ENCODE data around the gene ADGRG6. TPM values are rescaled to one million over a fixed set of nuclear protein-coding genes. Genes with fewer than 3 reads are reported as not detected.

Gene ADGRG6
- total and polyA plus RNA-seq, 2 donors (not counting 1 experiment from before 2014, with no cell fraction given), result 0.03 TPM; not detected in 1

DNA sequence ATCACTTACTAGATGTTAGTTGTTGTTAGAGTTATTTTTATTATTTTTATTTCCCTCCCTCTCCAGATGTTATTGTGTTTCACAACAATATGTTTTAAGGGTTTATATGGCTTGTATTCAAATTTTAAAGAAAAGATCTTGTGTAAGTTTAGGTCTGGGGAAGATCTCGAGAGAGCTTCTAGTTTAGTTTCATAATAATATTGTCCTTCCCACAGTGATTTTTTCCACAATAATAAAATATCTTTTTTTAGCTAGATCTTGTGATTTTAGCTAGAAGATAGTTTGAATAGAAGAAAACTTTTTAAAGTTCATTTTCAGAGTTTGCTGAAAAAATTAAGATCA lies 55.0 kb downstream of the ADGRG6 start:
- Mint-ChIP-seq H3K9me3 (ENCODE audit: insufficient read depth) (no peaks in the 10 kb centered on the region), H3K4me3 (no peak overlapping the region), H3K4me1 (peaks cover 2% of the 10 kb centered on the region), H3K27ac (no peak overlapping the region), H3K27me3 (peaks cover 4% of the 10 kb centered on the region)
- no peak overlapping the region for H2AFZ ChIP-seq (ENCODE audit: insufficient read depth, low read depth, low read length, poor library complexity, severe bottlenecking)
- DNase-seq (no peak), ATAC-seq (ENCODE audit: low read depth) (no peak)
- CTCF ChIA-PET, result interaction anchor here (1.0 kb wide), 1 partner anchor 18 kb away, joined by 3 read pairs; no protein-coding TSS in a partner anchor
- H3K4me1 ChIP-seq (ENCODE audit: control insufficient read depth in 2 of 2, insufficient read depth in 2 of 2, low read length in 2 of 2), result no peaks in the 10 kb centered on the region
- no peaks in the 10 kb centered on the region for H3K36me3 ChIP-seq (replicated peaks in 1 of 2; ENCODE audit: control extremely low read depth in 1 of 2, control insufficient read depth in 1 of 2, extremely low read depth in 1 of 2, insufficient read depth in 2 of 2, low read length in 1 of 2)
- H4K20me1 ChIP-seq (ENCODE audit: control insufficient read depth, insufficient read depth, low read length, poor library complexity, severe bottlenecking), result no peaks in the 10 kb centered on the region
- TF ChIP-seq, protein P1, sequence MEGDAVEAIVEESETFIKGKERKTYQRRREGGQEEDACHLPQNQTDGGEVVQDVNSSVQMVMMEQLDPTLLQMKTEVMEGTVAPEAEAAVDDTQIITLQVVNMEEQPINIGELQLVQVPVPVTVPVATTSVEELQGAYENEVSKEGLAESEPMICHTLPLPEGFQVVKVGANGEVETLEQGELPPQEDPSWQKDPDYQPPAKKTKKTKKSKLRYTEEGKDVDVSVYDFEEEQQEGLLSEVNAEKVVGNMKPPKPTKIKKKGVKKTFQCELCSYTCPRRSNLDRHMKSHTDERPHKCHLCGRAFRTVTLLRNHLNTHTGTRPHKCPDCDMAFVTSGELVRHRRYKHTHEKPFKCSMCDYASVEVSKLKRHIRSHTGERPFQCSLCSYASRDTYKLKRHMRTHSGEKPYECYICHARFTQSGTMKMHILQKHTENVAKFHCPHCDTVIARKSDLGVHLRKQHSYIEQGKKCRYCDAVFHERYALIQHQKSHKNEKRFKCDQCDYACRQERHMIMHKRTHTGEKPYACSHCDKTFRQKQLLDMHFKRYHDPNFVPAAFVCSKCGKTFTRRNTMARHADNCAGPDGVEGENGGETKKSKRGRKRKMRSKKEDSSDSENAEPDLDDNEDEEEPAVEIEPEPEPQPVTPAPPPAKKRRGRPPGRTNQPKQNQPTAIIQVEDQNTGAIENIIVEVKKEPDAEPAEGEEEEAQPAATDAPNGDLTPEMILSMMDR (IDR thresholded peaks at IDR 0.05), result no peak
- no peak for TF ChIP-seq EZH2 (IDR thresholded peaks at IDR 0.05; ENCODE audit: borderline replicate concordance, insufficient read depth, low read depth, low read length, poor library complexity, severe bottlenecking)
- no peaks in the 10 kb centered on the region for H3K27me3 ChIP-seq (replicated peaks in 1 of 4; ENCODE audit: control extremely low read depth in 1 of 4, control insufficient read depth in 3 of 4, insufficient read depth in 4 of 4, low read length in 3 of 4)
- H3K4me3 ChIP-seq (ENCODE audit: control extremely low read depth in 1 of 5, extremely low read depth in 1 of 5, insufficient read depth in 1 of 5, low read depth in 2 of 5, low read length in 4 of 5), result no peak overlapping the region
- POLR2A ChIA-PET, result no interaction called here
- no peak overlapping the region for H3K27ac ChIP-seq (ENCODE audit: low read length in 2 of 2)
- no CpG with 5 or more reads among the region's 1 CpG for WGBS (ENCODE audit: insufficient coverage)
- no peaks in the 10 kb centered on the region for H3K79me2 ChIP-seq (ENCODE audit: control insufficient read depth, insufficient read depth, low read length)
- no peaks in the 10 kb centered on the region for H3K9me3 ChIP-seq (ENCODE audit: control extremely low read depth in 1 of 3, control insufficient read depth in 2 of 3, insufficient read depth in 1 of 3, low read length in 2 of 3)
- H3K4me2 ChIP-seq (replicated peaks; ENCODE audit: low read depth, low read length, poor library complexity, severe bottlenecking), result no peak overlapping the region
- H3K9ac ChIP-seq (ENCODE audit: low read length), result no peak overlapping the region
- intact Hi-C loops (cut with micrococcal nuclease), result no loop called here

DNA sequence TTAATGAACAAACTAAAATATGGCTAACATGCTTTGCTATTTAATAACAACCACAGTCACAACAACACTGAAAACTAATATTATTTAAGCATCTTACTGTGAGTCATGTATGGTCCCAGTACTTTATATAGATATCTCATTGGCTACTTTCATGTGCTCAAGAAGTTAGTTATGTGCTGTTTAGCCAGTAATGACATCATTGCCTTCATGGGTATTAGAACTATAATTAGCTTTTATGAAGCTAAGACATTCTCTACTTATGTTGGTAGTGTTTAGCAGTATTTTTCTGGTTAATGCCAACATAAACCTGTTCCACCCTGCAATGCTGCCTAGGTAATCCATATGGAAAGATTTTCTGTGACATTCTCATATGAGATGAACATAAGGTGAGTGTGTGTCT lies 56.1 kb downstream of the ADGRG6 start:
- no peak overlapping the region for H3K27ac Mint-ChIP-seq
- POLR2A ChIA-PET, result no interaction called here

More for the DNA sequence above, 56.1 kb downstream of the ADGRG6 start:
- H3K9me3 ChIP-seq (ENCODE audit: control extremely low read depth in 1 of 3, control insufficient read depth in 2 of 3, insufficient read depth in 1 of 3, low read length in 2 of 3), result no peaks in the 10 kb centered on the region
- no peaks in the 10 kb centered on the region for H3K36me3 ChIP-seq (replicated peaks in 1 of 2; ENCODE audit: control extremely low read depth in 1 of 2, control insufficient read depth in 1 of 2, extremely low read depth in 1 of 2, insufficient read depth in 2 of 2, low read length in 1 of 2)
- no peak overlapping the region for H3K4me3 Mint-ChIP-seq
- H3K4me1 ChIP-seq (ENCODE audit: control insufficient read depth in 2 of 2, insufficient read depth in 2 of 2, low read length in 2 of 2), result no peaks in the 10 kb centered on the region
- H3K4me3 ChIP-seq (ENCODE audit: control extremely low read depth in 1 of 5, extremely low read depth in 1 of 5, insufficient read depth in 1 of 5, low read depth in 2 of 5, low read length in 4 of 5), result no peak overlapping the region
- CTCF ChIA-PET, result no interaction called here
- H3K27me3 ChIP-seq (replicated peaks in 1 of 4; ENCODE audit: control extremely low read depth in 1 of 4, control insufficient read depth in 3 of 4, insufficient read depth in 4 of 4, low read length in 3 of 4), result no peaks in the 10 kb centered on the region
- H4K20me1 ChIP-seq (ENCODE audit: control insufficient read depth, insufficient read depth, low read length, poor library complexity, severe bottlenecking), result no peaks in the 10 kb centered on the region
- no peak overlapping the region for H3K27ac ChIP-seq (ENCODE audit: low read length in 2 of 2)
- H3K79me2 ChIP-seq (ENCODE audit: control insufficient read depth, insufficient read depth, low read length), result no peaks in the 10 kb centered on the region
- no peaks in the 10 kb centered on the region for H3K9me3 Mint-ChIP-seq (ENCODE audit: insufficient read depth)
- no peak overlapping the region for H2AFZ ChIP-seq (ENCODE audit: insufficient read depth, low read depth, low read length, poor library complexity, severe bottlenecking)
- H3K9ac ChIP-seq (ENCODE audit: low read length), result no peak overlapping the region
- ATAC-seq (ENCODE audit: low read depth), result no peak
- DNase-seq, result no peak
- H3K27me3 Mint-ChIP-seq, result peaks cover 4% of the 10 kb centered on the region
- TF ChIP-seq, protein P1 (IDR thresholded peaks at IDR 0.05), result no peak
- TF ChIP-seq EZH2 (IDR thresholded peaks at IDR 0.05; ENCODE audit: borderline replicate concordance, insufficient read depth, low read depth, low read length, poor library complexity, severe bottlenecking), result no peak
- peaks cover 2% of the 10 kb centered on the region for H3K4me1 Mint-ChIP-seq
- intact Hi-C loops (cut with micrococcal nuclease), result no loop called here
- no peak overlapping the region for H3K4me2 ChIP-seq (replicated peaks; ENCODE audit: low read depth, low read length, poor library complexity, severe bottlenecking)

Data from B cell (primary cell).